Activated T-cell treated with anti-CD3 and anti-CD28 coated beads for 48 hours (primary cell): ENCODE results near the gene SLC2A10.

Source experiments
- DNase-seq: peaks from one replicate; pipeline ENCODE4 v3.0.0-alpha.2; 2020; ENCODE audit warnings: low read depth

The SLC2A10 gene

DNA sequence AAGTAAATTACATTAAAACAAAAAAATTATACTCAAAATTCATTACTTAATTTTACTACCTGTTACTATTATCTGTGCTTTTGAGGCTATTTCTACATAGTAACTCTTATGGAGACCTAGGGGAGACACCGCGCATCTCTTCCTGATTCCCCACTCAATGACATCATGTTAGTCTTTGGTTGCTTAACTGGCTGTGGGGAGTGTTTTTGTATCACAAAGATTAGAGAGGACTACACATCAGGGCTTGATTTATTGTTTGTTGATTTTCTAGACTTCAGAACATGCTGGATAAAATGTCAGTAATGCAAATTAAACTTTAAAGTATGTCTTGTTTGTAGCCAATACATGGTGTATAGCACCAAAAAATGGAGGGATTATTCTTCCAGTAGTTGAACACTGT, 26.0 kb downstream of the SLC2A10 start:
- DNase-seq = no peak

DNA sequence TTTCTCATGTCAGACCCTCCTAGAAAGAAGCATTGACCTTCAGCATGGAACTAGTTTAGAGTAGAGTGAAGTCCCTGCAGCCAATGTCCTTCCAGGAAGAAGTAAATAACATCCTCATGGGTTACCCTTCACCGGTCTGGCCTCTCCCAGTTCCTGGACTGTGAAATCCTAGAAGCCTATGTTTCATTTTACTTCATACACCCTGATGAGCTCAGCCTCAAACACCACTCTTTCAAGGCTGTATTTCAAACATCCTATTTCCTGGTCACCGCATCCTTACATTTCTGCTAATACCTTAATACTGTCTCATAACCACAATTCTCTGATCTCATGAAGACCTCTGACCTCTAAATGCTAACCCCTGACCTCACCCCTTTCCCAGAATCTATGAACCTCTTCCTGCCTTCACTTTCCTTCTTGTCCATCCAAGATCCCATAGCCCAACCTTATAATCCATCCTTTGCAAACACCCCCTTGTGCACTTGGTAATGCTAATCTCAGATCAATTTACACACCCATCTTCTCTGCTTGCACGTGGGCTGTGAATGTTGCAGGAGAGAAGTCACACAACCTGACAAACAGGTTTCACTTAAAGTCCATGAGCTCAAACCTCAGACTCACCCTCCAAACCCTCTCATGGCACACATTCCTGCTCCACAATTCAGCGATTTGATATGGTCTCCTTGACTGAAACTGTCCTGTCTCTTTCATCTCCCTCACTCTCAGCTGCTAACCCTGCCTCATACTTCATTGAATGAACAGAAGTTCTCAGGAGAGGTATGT, 30.2 kb downstream of the SLC2A10 start:
- no peak for DNase-seq

DNA sequence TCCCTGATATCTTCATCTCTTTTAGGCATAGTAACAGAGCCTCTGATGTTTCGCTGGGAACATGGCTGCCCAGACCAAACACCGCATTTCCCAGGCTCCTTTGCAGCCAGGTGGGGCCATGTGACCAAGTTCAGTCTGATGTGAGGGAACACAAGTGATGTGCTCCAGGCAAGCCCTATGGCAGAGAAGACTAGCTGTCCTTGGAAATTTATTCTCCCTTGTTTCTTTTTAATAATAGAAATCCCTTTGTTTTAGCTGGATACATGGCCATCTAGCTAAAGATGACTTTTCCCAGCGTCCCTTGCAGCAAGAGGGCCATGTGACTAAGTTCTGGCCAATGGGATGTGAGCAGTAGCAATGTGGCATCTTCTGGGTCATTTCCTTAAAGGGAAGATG, 30.8 kb downstream of the SLC2A10 start:
- no peak for DNase-seq

DNA sequence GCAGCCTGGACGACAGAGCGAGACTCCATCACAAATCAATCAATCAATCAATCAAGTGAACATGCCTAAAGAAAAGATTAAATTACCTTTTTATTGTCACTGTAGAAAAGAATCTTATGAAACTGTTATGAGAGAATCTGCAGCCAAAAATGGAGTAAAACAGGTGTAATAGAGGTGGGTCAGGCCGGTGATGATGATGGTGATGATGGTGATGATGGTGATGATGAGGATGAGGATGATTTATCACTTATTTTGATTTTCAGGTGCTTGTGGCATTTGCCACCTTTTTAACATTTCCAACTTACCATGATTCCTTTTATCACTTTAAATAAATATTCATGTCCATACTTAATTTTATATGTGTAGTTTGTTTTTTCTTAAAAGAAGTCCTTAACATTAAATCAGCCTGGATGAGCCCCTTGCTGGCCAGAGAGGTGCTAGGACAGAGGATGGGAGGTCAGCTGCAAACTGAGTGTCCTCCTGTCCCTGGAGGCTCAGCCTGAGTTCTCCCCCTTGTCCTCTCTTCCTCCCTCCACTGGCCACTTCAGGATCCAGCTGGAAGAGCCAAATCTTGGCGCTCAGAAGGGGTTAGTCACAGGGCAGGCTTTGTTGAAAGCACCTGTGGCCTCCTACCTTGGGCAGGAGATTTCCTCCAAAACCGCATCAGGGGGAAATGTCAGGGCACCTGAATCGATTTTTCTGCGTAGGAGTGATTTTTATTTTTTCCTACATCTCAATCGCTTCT, 32.6 kb downstream of the SLC2A10 start:
- no peak for DNase-seq

DNA sequence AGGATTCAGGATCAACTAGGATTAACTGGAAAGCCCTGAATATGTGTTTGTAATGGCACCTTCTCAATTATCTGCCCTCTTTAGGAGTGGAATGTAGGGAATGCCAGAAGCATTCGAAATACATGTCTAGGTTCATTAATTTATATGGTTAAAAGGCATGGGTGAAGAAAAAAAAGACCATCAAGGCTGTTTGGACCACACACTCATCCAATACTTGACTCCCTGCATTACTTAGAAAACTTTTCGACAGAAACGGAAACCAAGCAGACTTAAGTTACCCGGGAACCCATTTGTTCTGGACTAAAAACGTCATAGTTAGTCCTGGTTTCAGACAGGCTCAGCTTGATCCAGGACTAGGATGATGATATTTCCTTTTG, 33.2 kb downstream of the SLC2A10 start:
- no peak for DNase-seq

DNA sequence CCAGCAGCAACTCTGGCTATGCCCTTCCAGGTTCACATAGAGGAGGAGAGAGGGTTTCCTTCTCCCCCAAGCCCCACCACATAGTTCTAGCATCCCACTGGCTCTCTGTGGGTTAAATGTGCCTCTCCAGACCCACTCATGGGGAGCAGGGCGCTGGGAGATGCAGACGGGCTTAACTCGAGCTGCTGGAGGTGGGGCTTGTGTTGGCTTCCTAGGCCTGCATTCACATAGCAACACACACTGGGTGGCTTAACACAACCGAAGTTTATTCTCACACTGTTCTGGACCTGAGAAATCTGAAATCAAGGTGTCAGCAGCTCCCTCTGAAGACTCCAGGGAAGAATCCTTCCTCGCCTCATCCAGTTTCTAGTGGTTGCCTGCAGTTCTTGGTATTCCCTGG, 33.6 kb downstream of the SLC2A10 start:
- DNase-seq = no peak

DNA sequence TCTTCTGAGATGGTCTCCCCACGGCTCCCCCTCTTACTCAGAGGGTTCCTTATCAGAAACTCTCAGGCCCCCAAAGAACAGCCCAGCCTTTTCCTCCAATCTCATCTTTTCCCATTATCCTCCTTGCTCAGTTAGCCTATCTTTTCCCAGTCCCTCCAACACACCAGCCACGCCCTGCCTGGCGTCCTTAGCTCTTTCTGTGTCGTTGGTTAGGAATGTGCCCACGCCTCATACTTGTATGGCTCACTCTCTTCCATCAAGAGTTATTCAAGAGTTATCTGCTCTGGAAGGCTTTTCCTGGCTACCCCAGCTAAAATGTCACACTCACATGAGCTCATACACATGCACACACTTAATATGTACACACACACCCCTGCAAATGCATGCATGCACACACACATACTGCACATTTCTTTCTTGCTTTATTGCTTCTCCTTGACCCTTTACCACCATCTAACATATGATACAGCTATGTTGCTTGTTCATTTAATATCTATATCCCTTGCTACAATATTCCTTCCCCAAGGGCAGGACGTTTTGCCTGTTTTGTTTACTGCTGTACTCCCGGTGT, 37.6 kb downstream of the SLC2A10 start:
- no peak for DNase-seq

DNA sequence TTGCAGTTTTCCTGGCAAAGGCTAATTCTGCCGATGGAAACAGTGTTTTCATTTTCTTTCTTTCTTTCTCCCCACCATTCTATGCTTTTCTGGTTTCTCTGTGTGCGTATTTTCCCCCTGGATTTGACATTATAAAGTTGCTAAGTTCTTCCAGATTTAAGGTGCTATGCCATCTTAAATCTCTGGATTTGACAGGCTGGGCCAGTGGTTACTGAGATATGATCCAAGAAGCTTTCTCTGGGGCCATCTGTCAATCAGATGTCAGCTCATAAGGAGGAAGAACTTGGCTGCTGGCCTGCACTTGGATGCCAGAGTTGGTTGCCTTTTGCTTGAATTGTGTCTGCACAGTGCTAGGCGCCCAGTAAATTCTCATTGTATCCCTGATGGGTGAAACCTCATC, 39.7 kb downstream of the SLC2A10 start:
- DNase-seq = no peak

DNA sequence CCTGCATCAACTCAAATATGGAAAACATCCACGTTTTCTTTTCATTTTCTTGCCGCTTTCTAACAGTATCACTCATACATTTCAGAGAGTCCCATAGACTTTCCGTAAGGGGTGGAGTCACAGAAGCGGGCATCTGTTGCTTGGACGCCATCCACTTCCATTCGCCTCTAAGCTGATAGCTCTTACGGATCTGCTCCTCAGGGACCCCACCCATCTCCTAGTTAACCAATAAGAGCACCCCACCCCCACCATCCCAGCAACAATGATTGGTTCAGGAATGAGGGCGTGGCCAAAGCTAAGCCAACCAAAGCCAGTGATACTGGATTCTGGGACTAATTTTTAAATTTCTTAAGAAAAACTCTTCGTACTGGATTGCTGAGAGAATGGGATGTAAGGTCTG, 42.4 kb downstream of the SLC2A10 start:
- no peak for DNase-seq

DNA sequence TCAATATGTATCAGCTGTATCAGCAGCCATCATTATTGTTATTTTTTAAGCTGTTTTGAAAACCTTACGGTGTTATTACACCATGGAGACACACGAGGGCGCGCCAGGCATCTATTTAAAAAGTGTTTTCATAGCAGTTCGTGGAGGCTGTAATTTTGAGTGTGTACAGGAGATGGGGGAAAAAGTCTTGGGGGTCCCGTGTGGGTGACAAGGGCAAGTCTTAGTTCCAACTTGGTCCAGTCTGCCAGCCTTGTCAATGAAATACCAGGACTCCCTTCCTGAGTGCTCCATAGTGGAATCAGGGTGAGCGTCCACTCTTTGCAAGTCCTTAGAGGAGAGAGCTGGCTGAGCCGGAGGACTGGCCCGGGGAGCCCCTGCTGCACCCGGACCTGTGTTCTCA, 43.3 kb downstream of the SLC2A10 start:
- peak; percentile 30 for DNase-seq

DNA sequence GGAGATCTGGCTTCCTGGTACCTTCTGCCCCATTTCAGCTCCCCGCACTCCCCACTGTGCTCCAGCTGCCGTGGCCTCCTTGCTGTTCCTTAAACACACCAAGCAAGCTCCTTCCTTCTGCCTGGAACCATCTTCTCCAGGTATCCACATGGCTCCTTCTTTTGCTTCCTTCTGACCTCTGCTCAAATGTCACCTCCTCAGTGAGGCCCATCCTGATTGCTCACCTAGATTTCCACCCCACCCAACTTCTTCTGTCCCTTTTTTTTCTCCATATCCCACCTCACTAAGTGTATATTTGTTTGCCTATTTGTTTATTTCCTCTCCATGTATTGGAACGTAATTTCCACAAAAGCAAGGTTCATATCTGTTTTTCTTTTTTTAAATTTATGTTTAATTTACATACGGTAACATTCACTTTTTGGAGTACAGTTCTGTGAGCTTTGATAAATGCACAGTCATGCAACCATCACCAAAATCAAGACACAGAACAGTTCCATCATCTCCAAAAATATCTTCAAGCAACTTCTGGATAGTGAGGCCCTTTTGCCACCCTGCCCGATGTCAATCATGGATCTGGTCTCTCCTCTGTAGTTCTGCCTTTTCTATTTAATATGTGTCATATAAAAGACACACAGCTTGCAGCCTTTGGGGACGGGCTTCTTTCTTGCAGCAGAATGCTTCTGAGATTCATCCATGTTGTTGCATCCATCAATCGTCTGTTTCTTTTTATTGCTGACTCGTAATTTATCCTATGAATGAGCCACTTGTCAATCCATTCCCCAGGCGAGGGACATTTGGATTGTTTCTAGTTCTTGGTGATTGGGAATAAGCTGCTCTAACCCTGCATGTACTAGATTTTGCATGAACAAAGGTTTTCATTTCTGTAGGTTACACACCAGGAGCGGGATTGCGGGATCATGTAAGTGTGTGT, 46.3 kb downstream of the SLC2A10 start:
- DNase-seq = no peak

DNA sequence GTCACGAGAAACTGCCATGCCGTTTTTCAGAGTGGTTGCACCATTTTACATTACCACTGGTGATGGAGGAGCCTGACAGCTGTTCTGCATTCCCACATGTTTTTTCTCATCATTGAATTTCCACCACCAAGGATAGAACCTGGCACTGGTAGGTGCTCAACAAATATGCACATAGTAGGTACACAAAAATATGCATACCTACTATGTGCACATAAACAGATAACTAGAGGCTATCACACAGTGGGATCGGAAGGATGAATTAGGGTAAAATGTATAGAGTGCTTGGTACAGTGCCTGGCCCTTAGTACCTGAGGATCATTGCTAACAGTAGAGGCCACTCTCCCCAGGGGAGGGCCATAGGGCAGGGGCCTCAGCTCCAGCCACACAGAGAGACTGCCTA, 47.0 kb downstream of the SLC2A10 start:
- no peak for DNase-seq

DNA sequence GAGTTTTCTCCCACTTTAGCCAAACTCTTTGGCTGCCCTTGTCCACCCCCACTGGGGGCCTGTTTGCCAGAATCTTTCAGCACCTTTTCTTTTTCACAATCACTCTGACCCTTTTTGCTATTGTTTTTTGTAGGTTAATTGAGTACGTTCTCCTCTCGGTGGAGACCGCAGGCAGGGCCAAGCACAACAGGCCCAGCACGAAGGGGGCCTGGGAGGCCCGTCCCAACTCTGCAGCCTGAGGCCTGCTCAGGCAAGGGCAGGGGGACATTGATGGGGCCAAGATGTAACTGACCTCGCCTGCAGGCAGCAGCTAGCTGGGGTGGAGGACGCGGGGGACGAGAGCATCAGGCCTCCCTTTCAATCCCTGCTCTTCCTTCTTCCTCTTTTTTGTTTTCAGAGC, 47.7 kb downstream of the SLC2A10 start:
- DNase-seq = no peak

DNA sequence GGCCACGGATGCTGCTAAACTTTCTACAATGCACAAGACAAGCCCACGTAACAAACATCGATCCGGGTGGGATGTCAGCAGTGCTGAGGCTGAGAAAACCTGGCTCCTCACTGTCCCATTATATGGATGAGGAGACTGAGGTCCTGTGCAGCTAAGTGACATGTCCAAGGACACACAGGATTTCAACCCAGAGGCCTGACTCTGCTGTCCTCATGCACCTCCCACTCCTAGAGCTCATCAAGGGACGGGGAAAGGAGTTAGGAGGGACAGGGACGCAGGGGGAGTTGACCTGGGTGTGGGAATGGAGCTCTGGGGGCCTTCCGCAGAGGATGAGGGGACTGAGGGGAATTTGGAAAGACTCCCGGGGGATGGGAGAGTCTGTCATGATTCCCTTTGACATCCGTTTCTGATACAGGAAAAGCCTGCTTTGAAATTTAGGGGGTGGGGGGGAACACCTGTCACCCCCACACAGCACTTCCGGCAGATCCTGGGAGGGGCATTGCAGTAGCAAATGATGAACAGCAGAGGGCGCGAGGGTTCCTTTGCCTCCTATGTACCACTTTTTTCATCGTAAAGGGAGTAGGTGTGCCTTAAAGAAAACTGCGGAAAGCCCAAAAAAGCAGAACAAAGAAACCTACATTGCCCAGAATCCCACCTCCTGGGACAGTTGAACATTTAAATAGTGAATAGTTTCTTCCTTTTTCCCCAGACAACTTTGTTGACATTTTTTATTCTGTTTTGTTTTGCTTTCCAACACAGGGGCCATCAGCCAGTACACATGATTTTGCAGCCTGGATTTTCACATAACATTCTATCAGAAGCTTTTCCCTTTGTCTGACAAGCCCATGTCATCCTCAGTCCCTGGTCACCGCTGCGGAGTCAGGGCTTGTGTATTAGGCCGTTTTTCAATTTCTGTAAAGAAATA, 48.6 kb downstream of the SLC2A10 start:
- peak; percentile 44 for DNase-seq

DNA sequence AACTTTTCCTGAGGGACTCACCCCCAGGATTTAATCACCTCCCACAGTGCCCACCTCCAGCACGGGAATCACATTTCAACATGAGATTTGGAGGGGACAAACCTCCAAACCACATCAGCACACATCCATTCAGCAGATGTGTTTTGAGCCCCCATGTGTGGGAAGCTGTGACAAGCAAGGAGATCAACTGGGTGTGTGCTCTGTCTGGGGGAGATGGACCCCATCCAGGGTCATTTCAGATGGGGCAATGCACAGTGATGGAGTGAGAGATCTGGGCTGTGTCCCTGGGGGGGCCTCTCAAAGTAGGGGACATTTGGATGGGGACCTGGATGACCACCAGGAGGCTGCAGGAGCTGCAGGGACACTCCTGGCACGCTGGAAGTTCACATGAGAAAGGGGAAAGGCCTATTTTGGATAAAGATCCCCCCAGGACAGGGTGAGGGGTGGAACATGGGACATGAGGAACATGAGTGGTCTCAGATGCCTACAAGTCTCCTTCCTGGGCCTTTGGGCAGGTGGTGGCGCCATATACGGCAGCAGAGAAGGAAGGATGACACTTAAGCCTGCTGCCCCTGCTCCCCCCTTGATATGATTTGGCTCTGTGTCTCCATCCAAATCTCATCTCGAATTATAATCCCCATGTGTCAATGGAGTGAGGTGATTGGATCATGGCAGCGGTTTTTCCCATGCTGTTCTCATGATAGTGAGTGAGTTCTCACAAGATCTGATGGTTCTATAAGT, 49.6 kb downstream of the SLC2A10 start:
- no peak for DNase-seq

DNA sequence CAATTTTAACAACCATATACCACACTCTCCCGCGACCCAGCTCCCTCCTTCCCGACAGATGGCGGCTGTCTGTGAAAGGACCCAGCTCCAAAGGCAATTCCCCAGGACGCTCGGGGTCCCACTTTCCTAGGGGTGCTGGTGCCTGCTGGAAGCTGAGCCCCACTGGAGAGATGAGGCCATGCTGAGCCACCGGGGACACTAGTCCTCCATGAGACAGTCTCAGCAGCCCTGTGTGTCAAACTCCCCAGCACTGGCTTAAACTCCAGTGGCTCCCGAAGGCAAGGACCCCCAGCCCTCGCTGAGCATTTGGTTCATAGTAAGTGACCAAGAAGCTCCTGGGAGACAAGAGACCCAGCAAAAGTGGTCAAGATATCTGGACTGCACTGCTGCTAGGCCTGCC, 52.1 kb downstream of the SLC2A10 start:
- no peak for DNase-seq

DNA sequence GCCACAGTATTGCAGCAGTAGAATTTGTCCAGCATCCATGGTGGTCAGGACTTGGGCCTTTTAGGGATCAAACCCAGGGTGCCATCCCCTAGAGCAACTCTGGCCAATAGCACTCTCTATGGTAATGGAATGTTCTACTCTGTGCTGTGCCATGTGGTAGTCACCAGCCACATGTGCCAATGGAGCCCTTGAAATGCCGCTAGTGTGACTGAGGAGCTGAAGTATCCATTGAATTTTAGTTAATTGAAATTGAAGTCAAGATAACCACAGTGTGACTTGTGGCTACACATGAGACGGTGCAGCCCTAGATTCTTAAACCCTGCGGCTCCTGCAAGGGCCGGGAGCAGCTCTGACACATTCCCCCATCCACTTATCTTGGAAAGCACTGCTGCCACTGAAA, 54.6 kb downstream of the SLC2A10 start:
- DNase-seq = no peak

DNA sequence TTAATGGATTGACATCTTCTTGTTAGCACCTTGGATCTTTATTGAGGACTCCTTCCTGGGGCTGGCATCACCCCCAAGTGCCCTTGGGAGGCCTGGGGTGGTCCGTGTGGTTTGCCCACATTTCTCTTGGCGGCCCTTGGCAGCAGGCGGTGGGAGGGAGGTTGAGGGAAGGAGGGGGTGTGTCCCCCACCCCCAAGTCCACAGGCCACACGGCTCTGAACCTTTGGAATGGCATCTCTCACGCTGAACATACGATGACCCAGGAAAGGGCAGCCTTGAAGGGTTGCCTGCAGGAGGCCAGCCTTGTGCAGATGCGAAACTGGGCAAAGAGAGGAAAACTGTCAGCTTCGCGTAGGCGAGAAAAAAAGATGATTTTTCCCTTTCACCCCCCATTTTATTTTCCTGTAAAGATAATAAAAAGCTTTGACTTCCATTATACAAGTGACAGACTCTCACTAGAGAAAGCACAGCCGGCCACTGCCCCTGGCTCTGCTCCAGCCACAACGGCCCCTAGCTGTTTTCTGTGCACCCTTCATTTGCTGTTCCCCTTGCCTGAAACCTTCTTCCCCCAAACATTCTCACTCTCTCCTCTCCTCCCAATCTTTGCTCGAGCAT, 56.2 kb downstream of the SLC2A10 start:
- DNase-seq = no peak

DNA sequence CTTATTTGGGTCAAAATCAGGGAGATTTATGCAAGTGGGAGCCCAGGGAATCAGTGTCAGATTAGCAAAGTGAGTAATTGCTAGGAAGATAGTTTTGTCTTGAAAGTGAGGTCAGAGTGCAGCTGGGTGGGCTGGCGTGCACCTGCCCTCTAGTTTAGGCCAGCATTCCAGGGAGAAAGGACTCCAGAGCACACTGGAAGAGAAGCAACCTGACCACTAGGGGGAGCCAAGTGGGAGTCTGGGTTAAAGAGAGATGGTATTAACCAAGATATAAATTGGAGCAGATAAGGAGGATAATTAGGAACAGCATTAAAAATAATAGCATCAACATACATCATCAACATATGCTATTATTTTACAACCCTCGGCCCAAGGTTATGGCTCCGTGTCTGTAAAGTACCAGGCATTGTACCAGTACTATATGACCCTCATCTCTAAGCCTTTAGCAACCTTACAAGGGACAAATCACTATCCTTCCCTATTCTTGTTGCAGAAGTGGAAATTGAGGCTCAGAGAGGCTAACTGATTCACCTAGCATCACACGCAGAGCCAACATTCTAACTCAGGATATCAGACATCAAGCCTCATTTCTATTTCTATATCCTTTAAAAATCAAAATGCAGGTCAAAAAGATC, 57.8 kb downstream of the SLC2A10 start:
- DNase-seq = no peak
